HepG2 (cell line): ENCODE results near the gene ERMAP. TPM values are rescaled to one million over a fixed set of nuclear protein-coding genes. Genes with fewer than 3 reads are reported as not detected.

Source experiments
- CHCHD3 ChIP-seq: sonication (generic); formaldehyde crosslinking; IDR thresholded peaks from 2 replicates; pipeline ENCODE4 v1.8.0; 2022; ENCODE audit warnings: mild to moderate bottlenecking, missing genetic modification reagents, moderate library complexity
- CHD2 ChIP-seq: IDR thresholded peaks from 2 replicates; pipeline ENCODE4 v1.6.1; 2011; ENCODE audit warnings: low read depth, low read length, improper control_type of control experiment
- ETV6 ChIP-seq: sonication (generic); formaldehyde crosslinking; conservative IDR thresholded peaks from 2 replicates; pipeline ENCODE4 v1.4.0; 2020; ENCODE audit warnings: missing genetic modification reagents
- GPN1 ChIP-seq: sonication (generic); formaldehyde crosslinking; IDR thresholded peaks from 2 replicates; pipeline ENCODE4 v1.5.1; 2020; ENCODE audit warnings: missing genetic modification reagents, borderline replicate concordance
- KLF15 ChIP-seq: sonication (generic); formaldehyde crosslinking; IDR thresholded peaks from 2 replicates; pipeline ENCODE4 v1.8.1; 2023; ENCODE audit warnings: borderline replicate concordance, mild to moderate bottlenecking, inconsistent platforms, missing genetic modification reagents, mixed read lengths
- MBNL3 ChIP-seq: fragments of 250-450 bp; sonication (Bioruptor Pico); conservative IDR thresholded peaks from 2 replicates; pipeline ENCODE4 v1.8.0; 2022; ENCODE audit warnings: mild to moderate bottlenecking, inconsistent platforms
- PCBP2 ChIP-seq: fragments of 200-400 bp; formaldehyde crosslinking; optimal IDR thresholded peaks from 2 replicates; pipeline ENCODE3; 2018; ENCODE audit warnings: low read length, low read depth; ENCODE audit not compliant: poor library complexity, severe bottlenecking
- PHF21A ChIP-seq: sonication (generic); formaldehyde crosslinking; IDR thresholded peaks from 2 replicates; pipeline ENCODE4 v1.5.0; 2020; ENCODE audit warnings: mild to moderate bottlenecking, missing genetic modification reagents
- RELA ChIP-seq: sonication (generic); formaldehyde crosslinking; IDR thresholded peaks from 2 replicates; pipeline ENCODE4 v1.4.0; 2020; ENCODE audit warnings: missing genetic modification reagents
- STAT6 ChIP-seq: sonication (generic); formaldehyde crosslinking; IDR thresholded peaks from 2 replicates; pipeline ENCODE4 v1.4.0; 2020; ENCODE audit warnings: missing genetic modification reagents, mild to moderate bottlenecking, borderline replicate concordance
- ZBTB7B ChIP-seq: sonication (generic); formaldehyde crosslinking; IDR thresholded peaks from 2 replicates; pipeline ENCODE4 v1.4.0; 2020; ENCODE audit warnings: missing genetic modification reagents
- ZFP36L2 ChIP-seq: sonication (generic); formaldehyde crosslinking; IDR thresholded peaks from 2 replicates; pipeline ENCODE4 v1.4.0; 2020; ENCODE audit warnings: missing genetic modification reagents
- ZNF230 ChIP-seq: sonication (generic); formaldehyde crosslinking; IDR thresholded peaks from 2 replicates; pipeline ENCODE4 v1.4.0; 2020; ENCODE audit warnings: mild to moderate bottlenecking, missing genetic modification reagents
- ZNF318 ChIP-seq: sonication (generic); formaldehyde crosslinking; IDR thresholded peaks from 2 replicates; pipeline ENCODE4 v1.4.0; 2020; ENCODE audit warnings: mild to moderate bottlenecking, missing genetic modification reagents
- ZNF552 ChIP-seq: sonication (generic); formaldehyde crosslinking; IDR thresholded peaks from 2 replicates; pipeline ENCODE4 v1.9.0; 2022; ENCODE audit warnings: missing genetic modification reagents, mild to moderate bottlenecking, borderline replicate concordance
- ZNF572 ChIP-seq: sonication (generic); formaldehyde crosslinking; IDR thresholded peaks from 2 replicates; pipeline ENCODE4 v1.5.1; 2020; ENCODE audit warnings: mild to moderate bottlenecking, missing genetic modification reagents
- ZNF597 ChIP-seq: sonication (generic); formaldehyde crosslinking; IDR thresholded peaks from 2 replicates; pipeline ENCODE4 v1.5.0; 2020; ENCODE audit warnings: missing genetic modification reagents
- ZNF850 ChIP-seq: sonication (generic); formaldehyde crosslinking; conservative IDR thresholded peaks from 2 replicates; pipeline ENCODE4 v1.9.0; 2021; ENCODE audit warnings: mild to moderate bottlenecking, missing genetic modification reagents
- polyA plus RNA-seq, 8 experiments: library from polyadenylated mRNA; depleted of rRNA in 3 of 8; stranded (reverse) in 7 of 8; unstranded in 1 of 8; fragments of >200 nt; fragmentation: Illumina TruSeq in 4 of 8; extraction: Trizol in 4 of 8; gene quantifications; 2 replicates each; pipeline versions ENCODE4 v1.2.1 to v1.2.3, GENCODE V29; 2011 to 2016; ENCODE audit warnings: low read depth in 4 of 8, missing spikeins in 1 of 8, mixed read lengths in 1 of 8; ENCODE audit not compliant: insufficient read depth in 1 of 8
- total RNA-seq, 5 experiments: library from RNA; depleted of rRNA; stranded (reverse); fragments of >200 nt; fragmentation: Illumina TruSeq; extraction: Trizol; gene quantifications; 2 replicates each; pipeline ENCODE4 v1.2.3, GENCODE V29; 2016; ENCODE audit warnings: low read depth in 1 of 5

Gene ERMAP
- total and polyA plus RNA-seq, 2 of the 13 experiments (the other 11 are each of a cell fraction or from before 2014, with no cell fraction given) = 2.2 to 4.4 TPM

GRCh38 chr1:42816585-42817439, at the start of gene ERMAP, which contains the start of gene SVBP (continued):
- TF ChIP-seq PCBP2 (no peak), GPN1 (CRISPR knock-in tag) (no peak), PHF21A (CRISPR knock-in tag) (no peak), CHD2 (no peak), STAT6 (CRISPR knock-in tag) (no peak), ZNF572 (CRISPR knock-in tag) (no peak), CHCHD3 (CRISPR knock-in tag) (no peak), ZFP36L2 (CRISPR knock-in tag) (no peak), ZNF850 (no peak), ZBTB7B (CRISPR knock-in tag) (peak; percentile 82), ZNF230 (no peak), ETV6 (CRISPR knock-in tag) (no peak), RELA (CRISPR knock-in tag) (no peak), MBNL3 (no peak), KLF15 (CRISPR knock-in tag) (no peak), ZNF597 (no peak), ZNF318 (CRISPR knock-in tag) (no peak), ZNF552 (CRISPR knock-in tag) (no peak)
